ENCODE data around the gene VTI1A.

DNA sequence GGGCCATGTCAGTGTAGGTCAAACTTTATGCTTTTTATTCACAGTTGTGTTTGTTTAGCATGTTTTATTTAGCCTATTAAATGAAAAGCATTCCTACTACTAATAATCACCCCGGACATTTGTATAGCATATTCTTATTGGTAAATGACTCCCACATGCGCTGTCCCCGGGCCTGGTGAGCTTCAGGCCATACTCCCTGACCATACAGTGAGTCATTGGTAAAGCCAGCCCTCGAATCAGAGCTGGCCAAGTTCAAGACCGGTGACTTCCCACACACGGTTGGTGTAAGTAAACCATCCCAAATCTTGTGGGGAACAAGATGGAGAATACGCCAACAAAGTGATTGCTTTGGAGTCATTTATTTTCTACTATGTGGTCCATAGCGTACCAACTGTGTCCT is 264.4 kb downstream of the VTI1A start:
- TF ChIP-seq, protein P1, sequence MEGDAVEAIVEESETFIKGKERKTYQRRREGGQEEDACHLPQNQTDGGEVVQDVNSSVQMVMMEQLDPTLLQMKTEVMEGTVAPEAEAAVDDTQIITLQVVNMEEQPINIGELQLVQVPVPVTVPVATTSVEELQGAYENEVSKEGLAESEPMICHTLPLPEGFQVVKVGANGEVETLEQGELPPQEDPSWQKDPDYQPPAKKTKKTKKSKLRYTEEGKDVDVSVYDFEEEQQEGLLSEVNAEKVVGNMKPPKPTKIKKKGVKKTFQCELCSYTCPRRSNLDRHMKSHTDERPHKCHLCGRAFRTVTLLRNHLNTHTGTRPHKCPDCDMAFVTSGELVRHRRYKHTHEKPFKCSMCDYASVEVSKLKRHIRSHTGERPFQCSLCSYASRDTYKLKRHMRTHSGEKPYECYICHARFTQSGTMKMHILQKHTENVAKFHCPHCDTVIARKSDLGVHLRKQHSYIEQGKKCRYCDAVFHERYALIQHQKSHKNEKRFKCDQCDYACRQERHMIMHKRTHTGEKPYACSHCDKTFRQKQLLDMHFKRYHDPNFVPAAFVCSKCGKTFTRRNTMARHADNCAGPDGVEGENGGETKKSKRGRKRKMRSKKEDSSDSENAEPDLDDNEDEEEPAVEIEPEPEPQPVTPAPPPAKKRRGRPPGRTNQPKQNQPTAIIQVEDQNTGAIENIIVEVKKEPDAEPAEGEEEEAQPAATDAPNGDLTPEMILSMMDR (IDR thresholded peaks at IDR 0.05): no peak
- no peak for TF ChIP-seq POLR2A (IDR thresholded peaks at IDR 0.05)
